ENCODE results near the gene KIAA0513. TPM values are rescaled to one million over a fixed set of nuclear protein-coding genes. Genes with fewer than 3 reads are reported as not detected.

KIAA0513 gene
- total RNA-seq, 4 donors from 2014 or later, result 6.9 to 13.8 (median 8.1) TPM

GRCh38 chr16:85011846-85012284 lies 15.7 kb upstream of the KIAA0513 start:
- no peaks in the 10 kb centered on the region for H3K9me3 ChIP-seq
- peak overlapping the region; percentile 94 to 99 (median 99) for H3K27ac ChIP-seq
- peaks cover 0 to 5% (median 0%) of the 10 kb centered on the region in 3 donors for H3K36me3 ChIP-seq
- H3K4me3 ChIP-seq, result peak overlapping the region; percentile 62 to 88 (median 74)
- DNase-seq (ENCODE audit: low spot score in 2 of 2), result no peak
- no peaks in the 10 kb centered on the region for H3K27me3 ChIP-seq
- 4 to 10% methylated on average over 14 to 17 of the region's 17 CpGs for WGBS, 2 donors
- TF ChIP-seq, protein P1, sequence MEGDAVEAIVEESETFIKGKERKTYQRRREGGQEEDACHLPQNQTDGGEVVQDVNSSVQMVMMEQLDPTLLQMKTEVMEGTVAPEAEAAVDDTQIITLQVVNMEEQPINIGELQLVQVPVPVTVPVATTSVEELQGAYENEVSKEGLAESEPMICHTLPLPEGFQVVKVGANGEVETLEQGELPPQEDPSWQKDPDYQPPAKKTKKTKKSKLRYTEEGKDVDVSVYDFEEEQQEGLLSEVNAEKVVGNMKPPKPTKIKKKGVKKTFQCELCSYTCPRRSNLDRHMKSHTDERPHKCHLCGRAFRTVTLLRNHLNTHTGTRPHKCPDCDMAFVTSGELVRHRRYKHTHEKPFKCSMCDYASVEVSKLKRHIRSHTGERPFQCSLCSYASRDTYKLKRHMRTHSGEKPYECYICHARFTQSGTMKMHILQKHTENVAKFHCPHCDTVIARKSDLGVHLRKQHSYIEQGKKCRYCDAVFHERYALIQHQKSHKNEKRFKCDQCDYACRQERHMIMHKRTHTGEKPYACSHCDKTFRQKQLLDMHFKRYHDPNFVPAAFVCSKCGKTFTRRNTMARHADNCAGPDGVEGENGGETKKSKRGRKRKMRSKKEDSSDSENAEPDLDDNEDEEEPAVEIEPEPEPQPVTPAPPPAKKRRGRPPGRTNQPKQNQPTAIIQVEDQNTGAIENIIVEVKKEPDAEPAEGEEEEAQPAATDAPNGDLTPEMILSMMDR (IDR thresholded peaks at IDR 0.05), result no peak
- no peak for TF ChIP-seq POLR2A (IDR thresholded peaks at IDR 0.05)
- H3K4me1 ChIP-seq, result peaks cover 0 to 43% (median 13%) of the 10 kb centered on the region in 4 donors

DNA sequence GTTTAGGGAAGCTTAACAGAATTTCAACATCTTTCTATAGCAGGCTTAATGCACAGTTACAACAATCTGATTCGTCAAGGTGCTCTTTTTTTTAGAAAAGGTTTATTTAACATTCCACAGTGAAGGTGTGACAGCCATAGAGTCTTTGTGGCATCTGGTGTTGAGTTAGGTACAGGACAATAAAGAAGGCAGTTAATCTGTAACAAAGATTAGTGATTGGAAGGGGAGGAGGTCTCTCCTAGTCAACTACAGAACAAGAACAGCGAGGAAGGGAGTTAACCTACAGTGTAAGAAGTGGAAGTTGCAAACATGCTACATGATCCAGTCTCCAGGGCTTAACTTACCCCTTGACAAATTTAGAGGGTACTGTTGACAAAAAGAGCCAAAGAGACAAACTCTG lies 13.3 kb upstream of the KIAA0513 start:
- Histone ChIP-seq H3K9me3 (no peaks in the 10 kb centered on the region), H3K36me3 (no peaks in the 10 kb centered on the region), H3K27ac (no peak overlapping the region), H3K4me3 (no peak overlapping the region), H3K27me3 (no peaks in the 10 kb centered on the region), H3K4me1 (peaks cover 0 to 21% (median 11%) of the 10 kb centered on the region in 4 donors)
- DNase-seq (ENCODE audit: low spot score in 2 of 2), result no peak
- TF ChIP-seq POLR2A (IDR thresholded peaks at IDR 0.05) (no peak), EP300 (IDR thresholded peaks at IDR 0.05) (no peak)
- TF ChIP-seq, protein P1 (IDR thresholded peaks at IDR 0.05), result no peak
- 68% methylated on average over 2 of the region's 2 CpGs for WGBS, 2 donors

GRCh38 chr16:85015481-85016187 lies 12.0 kb upstream of the KIAA0513 start:
- Histone ChIP-seq H3K27me3 (no peaks in the 10 kb centered on the region), H3K27ac (no peak overlapping the region), H3K9me3 (no peaks in the 10 kb centered on the region), H3K4me3 (no peak overlapping the region), H3K4me1 (peaks cover 0 to 18% (median 7%) of the 10 kb centered on the region in 4 donors), H3K36me3 (no peaks in the 10 kb centered on the region)
- WGBS, 2 donors, result 86 to 87% methylated on average over 5 of the region's 5 CpGs
- DNase-seq (ENCODE audit: low spot score in 2 of 2), result no peak
- TF ChIP-seq, protein P1 (IDR thresholded peaks at IDR 0.05), result no peak
- TF ChIP-seq EP300 (IDR thresholded peaks at IDR 0.05) (no peak), POLR2A (IDR thresholded peaks at IDR 0.05) (no peak)

GRCh38 chr16:85017151-85017550 lies 10.4 kb upstream of the KIAA0513 start:
- peaks cover 0 to 14% (median 4%) of the 10 kb centered on the region in 4 donors for H3K4me1 ChIP-seq
- no peaks in the 10 kb centered on the region for H3K9me3 ChIP-seq
- WGBS, 2 donors, result 66 to 68% methylated on average over 4 of the region's 4 CpGs
- H3K4me3 ChIP-seq, result no peak overlapping the region
- no peaks in the 10 kb centered on the region for H3K27me3 ChIP-seq
- no peaks in the 10 kb centered on the region for H3K36me3 ChIP-seq
- DNase-seq (ENCODE audit: low spot score in 2 of 2), result no peak
- H3K27ac ChIP-seq, result no peak overlapping the region
- TF ChIP-seq EP300 (IDR thresholded peaks at IDR 0.05) (no peak), POLR2A (IDR thresholded peaks at IDR 0.05) (no peak)
- TF ChIP-seq, protein P1 (IDR thresholded peaks at IDR 0.05), result no peak

DNA sequence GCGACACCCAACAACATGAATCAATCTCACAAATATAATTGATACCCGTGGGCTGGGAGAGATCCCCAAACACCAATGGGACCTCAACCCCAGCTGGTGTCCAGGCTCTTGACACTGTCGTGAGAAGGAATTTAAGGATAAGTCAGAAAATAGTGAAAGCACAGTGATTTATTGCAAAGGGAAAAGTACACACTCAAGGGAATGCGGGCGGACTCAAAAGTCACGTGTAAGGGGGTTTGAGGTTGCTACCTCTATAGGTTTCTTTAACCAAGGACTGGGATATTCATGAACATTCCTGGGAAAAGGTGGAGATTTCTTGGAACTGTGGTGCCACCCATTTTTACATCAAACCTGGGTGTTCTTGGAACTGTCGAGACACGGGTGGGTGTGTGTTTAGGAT lies 10.0 kb upstream of the KIAA0513 start:
- Histone ChIP-seq H3K4me1 (peaks cover 0 to 11% (median 4%) of the 10 kb centered on the region in 4 donors), H3K4me3 (no peak overlapping the region), H3K9me3 (no peaks in the 10 kb centered on the region), H3K27ac (no peak overlapping the region), H3K36me3 (no peaks in the 10 kb centered on the region), H3K27me3 (no peaks in the 10 kb centered on the region)
- no peak for DNase-seq (ENCODE audit: low spot score in 2 of 2)
- TF ChIP-seq POLR2A (IDR thresholded peaks at IDR 0.05), result no peak
- TF ChIP-seq, protein P1 (IDR thresholded peaks at IDR 0.05), result no peak
- no peak for TF ChIP-seq EP300 (IDR thresholded peaks at IDR 0.05)
- WGBS, 2 donors, result 72 to 81% methylated on average over 8 of the region's 8 CpGs

Measured in tibial nerve (tissue), 4 donors.